Esophagus squamous epithelium (tissue), 5 donors: Measurements from ENCODE around the gene ADARB2. TPM values are rescaled to one million over a fixed set of nuclear protein-coding genes. Genes with fewer than 3 reads are reported as not detected.

Source experiments
- DNase-seq: peaks from one replicate; lab custom pipeline; 2025; lab: John Stamatoyannopoulos, UW
- H3K27ac ChIP-seq, 4 donors: fragments of 200-600 bp; sonication (generic); one replicate each; pipeline ENCODE4 v1.5.1; 2016 to 2019; ENCODE audit warnings: mild to moderate bottlenecking in 1 of 4
- H3K27me3 ChIP-seq, 4 donors: fragments of 200-600 bp; sonication (generic); 1 replicate in 3 of 4; 2 replicates in 1 of 4; pipeline versions ENCODE4 v1.5.1 to v1.6.0; 2017 to 2021; ENCODE audit warnings: antibody characterized with exemption in 1 of 4
- H3K36me3 ChIP-seq, 3 donors: fragments of 200-600 bp; sonication (generic); one replicate each; pipeline ENCODE4 v1.5.1; 2016 to 2019
- H3K4me1 ChIP-seq, 3 donors: fragments of 200-600 bp; sonication (generic); one replicate each; pipeline ENCODE4 v1.5.1; 2017 to 2019
- H3K4me3 ChIP-seq, 4 donors: fragments of 200-600 bp; sonication (generic); 1 replicate in 3 of 4; 2 replicates in 1 of 4; pipeline ENCODE4 v1.5.1; 2016 to 2019; ENCODE audit warnings: mild to moderate bottlenecking in 2 of 4, moderate library complexity in 1 of 4
- H3K9me3 ChIP-seq, 3 donors: fragments of 200-600 bp; sonication (generic); one replicate each; pipeline ENCODE4 v1.5.1; 2016 to 2019
- POLR2A ChIP-seq, 4 donors: fragments of 450-650 bp; IDR thresholded peaks; one replicate each; pipeline ENCODE4 v1.6.1; 2017; ENCODE audit warnings: antibody characterized with exemption in 4 of 4, mild to moderate bottlenecking in 4 of 4, moderate library complexity in 3 of 4
- WGBS, 2 donors: methylation state at CpG; one replicate each; pipeline ENCODE4 v1.1.5; 2018; 5-methylcytosine and 5-hydroxymethylcytosine counted together
- intact Hi-C: fragments of 100-400 bp; cut with DNase I; formaldehyde crosslinking; loops from one replicate; pipeline ENCODE4 v1.15.0; 2022
- total RNA-seq, 4 donors: library from RNA; depleted of rRNA; stranded (reverse); fragments of >200 nt; gene quantifications; one replicate each; pipeline ENCODE4 v1.1.0, GENCODE V29; 2016
- TF ChIP-seq, protein P1 (sequence below), 6 experiments: fragments of 450-650 bp in 4 of 6; fragments of 200-600 bp in 2 of 6; sonication (generic) in 2 of 6; IDR thresholded peaks; one replicate each; pipeline ENCODE4 v1.5.1; 2016 to 2019; ENCODE audit warnings: antibody characterized with exemption in 6 of 6, mild to moderate bottlenecking in 4 of 6, moderate library complexity in 4 of 6
- donor health status: DM: yes; HTN: yes; CAD: no.

The ADARB2 gene
- total RNA-seq, 4 donors from 2014 or later, result 0.21 to 3.5 (median 1.5) TPM

DNA sequence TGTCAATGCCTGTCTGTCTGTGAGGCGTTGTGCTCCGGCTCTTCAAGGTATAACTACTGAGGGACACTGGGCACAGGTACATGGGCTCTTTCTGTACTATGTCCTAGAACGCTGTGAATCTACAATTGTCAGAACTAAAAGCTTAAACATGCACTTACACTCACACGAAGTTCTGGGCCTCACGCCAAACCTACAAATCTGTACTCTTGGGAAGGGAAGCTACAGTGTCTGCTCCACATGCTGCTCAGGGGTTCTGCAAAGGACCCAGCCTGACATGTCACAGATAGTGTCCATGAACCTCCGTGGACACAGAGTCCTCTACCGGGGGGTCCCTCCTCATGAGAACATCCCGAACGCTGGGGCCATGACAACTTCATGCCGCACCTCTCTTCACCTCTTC lies 412.4 kb downstream of the ADARB2 start:
- peaks cover 0 to 14% (median 0%) of the 10 kb centered on the region in 4 donors for H3K27me3 ChIP-seq
- H3K36me3 ChIP-seq, result no peaks in the 10 kb centered on the region
- H3K9me3 ChIP-seq, result no peaks in the 10 kb centered on the region
- no peaks in the 10 kb centered on the region for H3K4me1 ChIP-seq
- 80 to 82% methylated on average over 9 to 10 of the region's 10 CpGs for WGBS, 2 donors
- H3K4me3 ChIP-seq, result no peak overlapping the region
- TF ChIP-seq POLR2A (IDR thresholded peaks at IDR 0.05), result no peak
- TF ChIP-seq, protein P1, sequence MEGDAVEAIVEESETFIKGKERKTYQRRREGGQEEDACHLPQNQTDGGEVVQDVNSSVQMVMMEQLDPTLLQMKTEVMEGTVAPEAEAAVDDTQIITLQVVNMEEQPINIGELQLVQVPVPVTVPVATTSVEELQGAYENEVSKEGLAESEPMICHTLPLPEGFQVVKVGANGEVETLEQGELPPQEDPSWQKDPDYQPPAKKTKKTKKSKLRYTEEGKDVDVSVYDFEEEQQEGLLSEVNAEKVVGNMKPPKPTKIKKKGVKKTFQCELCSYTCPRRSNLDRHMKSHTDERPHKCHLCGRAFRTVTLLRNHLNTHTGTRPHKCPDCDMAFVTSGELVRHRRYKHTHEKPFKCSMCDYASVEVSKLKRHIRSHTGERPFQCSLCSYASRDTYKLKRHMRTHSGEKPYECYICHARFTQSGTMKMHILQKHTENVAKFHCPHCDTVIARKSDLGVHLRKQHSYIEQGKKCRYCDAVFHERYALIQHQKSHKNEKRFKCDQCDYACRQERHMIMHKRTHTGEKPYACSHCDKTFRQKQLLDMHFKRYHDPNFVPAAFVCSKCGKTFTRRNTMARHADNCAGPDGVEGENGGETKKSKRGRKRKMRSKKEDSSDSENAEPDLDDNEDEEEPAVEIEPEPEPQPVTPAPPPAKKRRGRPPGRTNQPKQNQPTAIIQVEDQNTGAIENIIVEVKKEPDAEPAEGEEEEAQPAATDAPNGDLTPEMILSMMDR (IDR thresholded peaks at IDR 0.05), result no peak
- no peak overlapping the region for H3K27ac ChIP-seq
- no peak for DNase-seq
- intact Hi-C loops, result no loop called here

DNA sequence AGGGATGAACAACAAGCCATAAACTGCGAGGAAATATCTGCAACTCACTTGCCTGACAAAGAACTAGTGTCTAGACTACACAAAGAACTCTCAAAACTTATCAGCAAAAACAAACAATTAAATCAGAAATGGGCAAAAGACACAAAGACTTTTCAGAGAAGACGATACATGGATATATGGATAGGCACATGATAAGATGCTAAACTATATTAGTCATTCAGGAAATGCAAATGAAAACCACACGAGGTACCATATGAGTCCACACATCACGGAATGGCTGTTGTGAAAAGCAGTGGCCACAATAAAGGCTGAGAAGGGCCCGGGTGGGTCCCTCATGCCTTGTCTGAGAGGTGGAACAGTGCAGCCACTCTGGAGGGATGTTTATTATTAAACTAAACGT lies 413.4 kb downstream of the ADARB2 start:
- peaks cover 0 to 14% (median 0%) of the 10 kb centered on the region in 4 donors for H3K27me3 ChIP-seq

DNA sequence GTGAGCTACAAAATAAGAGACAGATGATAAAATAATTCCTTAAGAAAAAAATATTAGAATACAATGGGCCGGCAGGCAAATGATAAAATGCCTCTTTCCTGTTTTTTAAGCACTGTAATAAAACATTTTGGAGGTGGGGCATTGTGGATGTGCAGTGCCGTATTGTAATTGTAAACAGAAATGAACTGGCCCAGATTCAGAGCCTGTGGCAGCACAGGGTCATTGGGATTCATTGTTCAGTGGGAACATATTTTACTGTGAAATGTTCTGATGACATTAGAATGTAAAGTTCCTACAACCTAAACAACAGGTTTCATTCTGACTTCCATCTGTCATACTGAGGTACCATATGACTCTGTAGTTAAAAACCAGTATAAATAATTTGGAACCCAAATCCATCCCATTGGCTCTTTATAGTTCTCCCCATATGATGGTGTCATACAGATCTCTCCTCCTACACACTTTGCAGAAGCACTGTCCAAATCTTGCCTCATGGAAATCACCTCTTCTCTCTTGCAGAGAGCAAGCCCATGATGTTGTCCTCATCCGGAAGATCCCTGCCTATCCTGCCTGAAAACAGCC lies 416.5 kb downstream of the ADARB2 start:
- no peaks in the 10 kb centered on the region for H3K36me3 ChIP-seq
- no peaks in the 10 kb centered on the region for H3K9me3 ChIP-seq
- no peak overlapping the region for H3K27ac ChIP-seq
- no peaks in the 10 kb centered on the region for H3K4me1 ChIP-seq
- WGBS, 2 donors, result 58 to 75% methylated on average over 3 of the region's 3 CpGs
- intact Hi-C loops, result no loop called here
- H3K4me3 ChIP-seq, result no peak overlapping the region
- DNase-seq, result no peak
- TF ChIP-seq POLR2A (IDR thresholded peaks at IDR 0.05), result no peak
- TF ChIP-seq, protein P1 (IDR thresholded peaks at IDR 0.05), result no peak
- H3K27me3 ChIP-seq, result peaks cover 0 to 14% (median 0%) of the 10 kb centered on the region in 4 donors

More for the DNA sequence above, 413.4 kb downstream of the ADARB2 start:
- Histone ChIP-seq H3K9me3 (no peaks in the 10 kb centered on the region), H3K4me1 (no peaks in the 10 kb centered on the region), H3K27ac (no peak overlapping the region), H3K36me3 (no peaks in the 10 kb centered on the region), H3K4me3 (no peak overlapping the region)
- 55 to 59% methylated on average over 6 of the region's 6 CpGs for WGBS, 2 donors
- TF ChIP-seq, protein P1 (IDR thresholded peaks at IDR 0.05), result no peak
- TF ChIP-seq POLR2A (IDR thresholded peaks at IDR 0.05), result no peak
- intact Hi-C loops, result no loop called here
- no peak for DNase-seq

DNA sequence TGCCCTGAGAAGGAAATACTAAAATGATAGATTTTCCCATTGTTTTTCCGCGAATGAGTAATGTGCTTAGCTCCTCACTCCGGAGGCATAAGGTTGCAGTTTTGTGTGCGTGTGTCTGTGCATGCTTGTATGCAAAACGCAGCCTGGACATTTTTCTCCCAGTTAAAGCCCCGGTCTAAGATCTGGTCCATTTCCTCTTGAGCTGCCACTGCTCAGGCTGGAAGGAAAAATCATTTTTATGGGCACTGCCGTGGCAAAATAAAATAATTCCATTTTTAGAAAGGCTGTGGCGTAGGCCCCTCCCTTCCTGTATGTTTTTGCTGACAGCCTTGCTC lies 420.5 kb downstream of the ADARB2 start:
- Histone ChIP-seq H3K4me3 (no peak overlapping the region), H3K27ac (no peak overlapping the region), H3K9me3 (no peaks in the 10 kb centered on the region), H3K27me3 (peaks cover 0 to 10% (median 0%) of the 10 kb centered on the region in 4 donors), H3K36me3 (no peaks in the 10 kb centered on the region), H3K4me1 (no peaks in the 10 kb centered on the region)
- 51 to 53% methylated on average over 8 of the region's 8 CpGs for WGBS, 2 donors
- TF ChIP-seq POLR2A (IDR thresholded peaks at IDR 0.05), result no peak
- TF ChIP-seq, protein P1 (IDR thresholded peaks at IDR 0.05), result no peak
- no peak for DNase-seq
- intact Hi-C loops, result no loop called here

DNA sequence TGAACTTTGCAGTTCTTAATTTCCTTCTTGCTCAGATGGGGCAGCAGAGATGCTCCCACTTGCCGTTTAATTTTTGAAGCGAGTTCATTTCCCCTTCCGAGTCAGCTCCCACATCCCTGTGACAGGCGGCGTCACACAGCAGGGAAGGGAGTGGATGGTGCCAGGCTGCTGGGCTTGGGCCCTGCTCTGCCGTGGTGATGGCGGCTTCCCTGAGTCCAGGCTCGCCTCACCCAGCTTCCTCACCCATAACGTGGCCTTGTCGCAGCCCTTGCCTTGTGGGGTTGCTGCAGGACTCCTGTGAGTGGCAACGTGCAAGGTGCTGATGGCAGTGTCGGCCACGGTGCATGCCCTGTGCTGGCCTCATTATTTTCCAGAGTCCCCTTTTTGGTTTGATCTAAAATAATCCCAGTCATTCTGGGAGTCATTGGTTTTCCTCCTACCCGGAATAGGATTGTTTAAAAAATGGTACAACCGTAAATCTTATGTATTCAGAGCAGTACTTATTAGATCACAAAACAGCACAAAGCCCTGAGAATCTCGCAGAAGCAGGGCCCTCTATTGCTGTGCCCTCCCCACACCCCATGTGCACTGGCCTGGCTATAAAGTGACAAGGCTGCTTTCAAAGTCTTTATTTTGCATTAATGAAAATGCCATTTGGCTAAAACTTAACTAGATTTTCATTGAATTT lies 421.1 kb downstream of the ADARB2 start:
- H3K27ac ChIP-seq, result no peak overlapping the region
- H3K4me3 ChIP-seq, result no peak overlapping the region
- intact Hi-C loops, result no loop called here
- 77 to 81% methylated on average over 16 of the region's 16 CpGs for WGBS, 2 donors
- no peak for DNase-seq
- no peaks in the 10 kb centered on the region for H3K9me3 ChIP-seq
- TF ChIP-seq, protein P1 (IDR thresholded peaks at IDR 0.05), result no peak
- no peak for TF ChIP-seq POLR2A (IDR thresholded peaks at IDR 0.05)
- H3K4me1 ChIP-seq, result no peaks in the 10 kb centered on the region
- H3K36me3 ChIP-seq, result no peaks in the 10 kb centered on the region
- H3K27me3 ChIP-seq, result peaks cover 0 to 6% (median 0%) of the 10 kb centered on the region in 4 donors
